Activated T-helper 2 cell treated with anti-CD3 and anti-CD28 coated beads, Interferon-gamma antibody, Interleukin-2, Interleukin-4, amounts not matched to agents 10 μg/mL and 5 μg/mL and 100 μg/mL, durations not matched to agents 14 hours and 24 hours and 36 hours (primary cell): ENCODE data around the gene DLX5. TPM values are rescaled to one million over a fixed set of nuclear protein-coding genes. Genes with fewer than 3 reads are reported as not detected.

Experiments used
- DNase-seq: peaks from one replicate; pipeline ENCODE4 v3.0.0; 2021; ENCODE audit warnings: low spot score
- H3K27ac Mint-ChIP-seq: one replicate; pipeline ENCODE4 v1.8.0; 2021; ENCODE audit warnings: mixed read lengths
- H3K27me3 Mint-ChIP-seq: one replicate; pipeline ENCODE4 v1.8.0; 2021; ENCODE audit warnings: low read depth, mixed read lengths
- H3K36me3 Mint-ChIP-seq: one replicate; pipeline ENCODE4 v1.8.0; 2021; ENCODE audit warnings: low read depth, mixed read lengths
- H3K4me1 Mint-ChIP-seq: one replicate; pipeline ENCODE4 v1.8.0; 2021; ENCODE audit warnings: low read depth, mixed read lengths
- H3K4me3 Mint-ChIP-seq: one replicate; pipeline ENCODE4 v1.8.0; 2021; ENCODE audit warnings: low read depth, mild to moderate bottlenecking, moderate library complexity, mixed read lengths
- H3K9me3 Mint-ChIP-seq: one replicate; pipeline ENCODE4 v1.8.0; 2021; ENCODE audit warnings: mixed read lengths
- intact Hi-C: fragments of 100-400 bp; cut with micrococcal nuclease; formaldehyde crosslinking; loops from one replicate; pipeline ENCODE4 v1.15.1; 2023
- total RNA-seq: library from RNA; stranded (reverse); gene quantifications from 2 replicates; pipeline ENCODE4 v1.2.3, GENCODE V29; 2022

The DLX5 gene
- total RNA-seq, 1 donor from 2014 or later: not detected

DNA sequence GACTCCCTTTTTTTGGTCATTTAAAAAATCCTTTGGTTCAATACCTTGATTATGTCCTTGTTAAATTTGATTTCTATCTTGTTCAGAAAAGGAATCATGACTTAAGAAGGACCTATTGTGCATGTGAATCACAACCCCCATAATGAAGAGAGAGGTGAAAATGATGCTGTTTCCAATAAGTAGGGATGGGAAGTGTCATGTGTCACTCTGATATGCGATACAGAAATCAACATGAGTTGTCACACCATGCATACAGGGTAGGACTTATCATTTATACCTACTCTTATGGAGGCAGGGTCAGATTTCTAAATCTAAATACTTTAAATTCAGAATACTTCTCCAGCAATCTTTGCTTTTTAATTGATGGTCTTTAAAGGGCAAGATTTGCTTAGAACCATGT, 38.6 kb downstream of the DLX5 start:
- H3K27ac Mint-ChIP-seq: no peak overlapping the region

GRCh38 chr7:96982586-96982985, 42.0 kb downstream of the DLX5 start:
- Mint-ChIP-seq H3K4me1 (no peaks in the 10 kb centered on the region), H3K27me3 (peaks cover 22% of the 10 kb centered on the region), H3K9me3 (no peaks in the 10 kb centered on the region), H3K36me3 (no peaks in the 10 kb centered on the region), H3K27ac (no peak overlapping the region), H3K4me3 (no peak overlapping the region)
- intact Hi-C loops: no loop called here
- DNase-seq: no peak

More for the DNA sequence above, 38.6 kb downstream of the DLX5 start:
- intact Hi-C loops: no loop called here
- Mint-ChIP-seq H3K36me3 (no peaks in the 10 kb centered on the region), H3K4me3 (no peak overlapping the region), H3K4me1 (no peaks in the 10 kb centered on the region), H3K9me3 (no peaks in the 10 kb centered on the region), H3K27me3 (peaks cover 48% of the 10 kb centered on the region)
- DNase-seq: no peak

DNA sequence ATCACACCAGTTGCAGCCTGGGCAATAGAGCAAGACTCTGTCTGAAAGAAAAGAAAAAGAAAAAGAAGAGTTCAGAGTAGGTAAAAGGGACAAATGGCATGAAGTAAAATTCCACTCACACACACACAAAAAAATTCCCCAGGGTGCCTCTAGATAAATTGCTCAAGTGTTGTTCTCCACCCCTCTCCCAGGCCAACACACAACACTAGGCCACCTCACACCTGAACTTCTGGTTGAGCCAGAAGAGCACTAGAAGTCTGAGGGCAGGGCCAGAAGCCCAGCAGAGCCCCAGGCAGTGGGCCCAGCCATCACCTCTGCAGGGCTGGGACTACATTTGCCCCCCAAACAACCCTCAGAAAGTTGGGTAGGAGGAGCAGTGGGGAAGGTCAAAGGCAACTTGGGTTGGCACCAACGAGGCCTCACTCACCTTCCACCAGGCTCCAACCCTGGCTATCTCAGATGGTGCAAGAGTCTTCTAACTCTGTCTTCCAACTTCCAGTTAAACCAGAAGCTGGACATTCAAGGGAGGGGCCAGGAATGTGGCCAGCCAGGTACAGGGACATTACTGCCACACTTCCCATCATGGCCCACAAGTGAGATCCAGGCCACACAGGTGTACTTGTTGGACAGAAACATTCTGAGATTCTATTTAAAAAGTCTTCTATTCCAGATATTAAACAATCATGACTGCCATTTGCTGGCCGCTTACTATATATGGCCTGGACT, 44.9 kb downstream of the DLX5 start:
- intact Hi-C loops: no loop called here
- H3K27me3 Mint-ChIP-seq: peaks cover 24% of the 10 kb centered on the region
- H3K4me3 Mint-ChIP-seq: no peak overlapping the region
- no peak for DNase-seq
- H3K4me1 Mint-ChIP-seq: no peaks in the 10 kb centered on the region
- H3K36me3 Mint-ChIP-seq: no peaks in the 10 kb centered on the region
- H3K27ac Mint-ChIP-seq: no peak overlapping the region
- no peaks in the 10 kb centered on the region for H3K9me3 Mint-ChIP-seq

DNA sequence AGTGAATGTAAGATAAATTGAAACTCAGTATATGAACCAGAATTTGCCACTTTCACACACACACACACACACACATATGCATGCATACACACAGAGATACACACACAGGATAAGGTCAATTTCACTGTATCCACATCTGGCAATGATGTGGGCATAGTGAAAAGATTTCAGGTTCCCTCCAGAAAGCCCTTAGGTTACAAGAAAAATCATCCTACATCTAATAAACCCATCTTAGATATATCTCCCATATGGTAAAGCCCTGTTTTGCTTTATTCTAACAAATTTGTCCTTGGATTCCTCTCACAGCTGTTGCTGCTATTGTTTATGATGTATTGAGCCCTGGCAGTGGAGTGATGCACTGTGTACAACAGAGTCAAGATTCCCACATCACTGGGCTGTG, 47.2 kb downstream of the DLX5 start:
- H3K4me1 Mint-ChIP-seq: no peaks in the 10 kb centered on the region
- intact Hi-C loops: no loop called here

DNA sequence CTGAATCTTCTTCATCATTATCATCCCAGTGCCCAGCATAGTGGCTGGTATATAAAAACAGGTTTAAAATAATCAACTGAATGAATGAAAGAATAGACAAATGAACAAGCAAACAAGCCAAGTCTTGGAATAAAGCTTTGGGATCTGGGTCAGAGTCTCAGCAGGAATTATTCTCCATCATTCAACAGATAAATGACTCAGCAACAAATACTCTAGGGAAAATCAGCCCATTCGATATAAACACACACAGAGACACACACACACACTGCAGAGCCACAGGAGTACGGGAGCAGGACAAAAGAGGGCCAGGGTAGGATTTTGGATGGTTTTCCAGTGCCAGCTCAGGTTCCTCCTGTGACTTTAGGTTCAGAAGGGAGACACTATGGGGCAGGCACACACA, 48.5 kb downstream of the DLX5 start:
- H3K9me3 Mint-ChIP-seq: no peaks in the 10 kb centered on the region

More for the DNA sequence above, 47.2 kb downstream of the DLX5 start:
- H3K27me3 Mint-ChIP-seq: peaks cover 15% of the 10 kb centered on the region
- H3K27ac Mint-ChIP-seq: no peak overlapping the region
- no peak overlapping the region for H3K4me3 Mint-ChIP-seq
- no peaks in the 10 kb centered on the region for H3K9me3 Mint-ChIP-seq
- no peak for DNase-seq
- no peaks in the 10 kb centered on the region for H3K36me3 Mint-ChIP-seq

GRCh38 chr7:96973986-96974385, 50.6 kb downstream of the DLX5 start:
- no peaks in the 10 kb centered on the region for H3K4me1 Mint-ChIP-seq
- peaks cover 14% of the 10 kb centered on the region for H3K27me3 Mint-ChIP-seq
- H3K4me3 Mint-ChIP-seq: no peak overlapping the region
- no peak for DNase-seq
- intact Hi-C loops: no loop called here
- H3K9me3 Mint-ChIP-seq: no peaks in the 10 kb centered on the region
- H3K27ac Mint-ChIP-seq: no peak overlapping the region
- no peaks in the 10 kb centered on the region for H3K36me3 Mint-ChIP-seq

More for the DNA sequence above, 48.5 kb downstream of the DLX5 start:
- H3K36me3 Mint-ChIP-seq: no peaks in the 10 kb centered on the region
- DNase-seq: no peak
- intact Hi-C loops: no loop called here
- no peak overlapping the region for H3K4me3 Mint-ChIP-seq
- no peak overlapping the region for H3K27ac Mint-ChIP-seq
- no peaks in the 10 kb centered on the region for H3K4me1 Mint-ChIP-seq
- H3K27me3 Mint-ChIP-seq: peaks cover 14% of the 10 kb centered on the region

DNA sequence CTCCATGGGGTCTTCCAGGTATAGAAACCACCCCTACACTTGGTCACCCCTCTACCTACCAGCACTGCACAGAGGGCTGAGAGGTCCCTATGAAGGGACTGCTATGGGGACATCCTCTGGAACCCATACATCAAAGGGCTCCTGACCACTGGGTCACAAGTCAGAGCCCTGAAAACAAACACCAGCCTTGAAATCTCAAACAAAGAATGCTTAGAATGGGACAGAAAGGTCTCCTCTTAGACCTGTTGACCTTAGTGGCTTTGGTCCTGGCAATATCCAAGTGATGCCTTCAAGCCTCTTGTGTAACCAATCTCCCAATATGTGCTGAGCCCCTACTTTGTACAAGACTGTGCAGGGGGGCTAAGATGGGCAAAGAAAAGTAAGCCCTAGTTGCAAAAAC, 53.9 kb downstream of the DLX5 start:
- H3K4me1 Mint-ChIP-seq: no peaks in the 10 kb centered on the region
- peaks cover 9% of the 10 kb centered on the region for H3K27me3 Mint-ChIP-seq
- H3K9me3 Mint-ChIP-seq: no peaks in the 10 kb centered on the region
- no peaks in the 10 kb centered on the region for H3K36me3 Mint-ChIP-seq
- H3K4me3 Mint-ChIP-seq: no peak overlapping the region
- no peak for DNase-seq
- intact Hi-C loops: no loop called here
- no peak overlapping the region for H3K27ac Mint-ChIP-seq

Other genes starting within 250 kb of the DLX5 start
- gene DLX6, start 19.3 kb downstream of the DLX5 start, total RNA-seq: not detected in 2 replicates
- gene SDHAF3, start 92.9 kb upstream of the DLX5 start, total RNA-seq: 23.7 and 26.9 TPM in 2 replicates